Measurements from ENCODE around the gene SRP9. TPM values are rescaled to one million over a fixed set of nuclear protein-coding genes. Genes with fewer than 3 reads are reported as not detected.

The SRP9 gene
- total RNA-seq, 4 donors from 2014 or later = 139 to 234 (median 156) TPM

DNA sequence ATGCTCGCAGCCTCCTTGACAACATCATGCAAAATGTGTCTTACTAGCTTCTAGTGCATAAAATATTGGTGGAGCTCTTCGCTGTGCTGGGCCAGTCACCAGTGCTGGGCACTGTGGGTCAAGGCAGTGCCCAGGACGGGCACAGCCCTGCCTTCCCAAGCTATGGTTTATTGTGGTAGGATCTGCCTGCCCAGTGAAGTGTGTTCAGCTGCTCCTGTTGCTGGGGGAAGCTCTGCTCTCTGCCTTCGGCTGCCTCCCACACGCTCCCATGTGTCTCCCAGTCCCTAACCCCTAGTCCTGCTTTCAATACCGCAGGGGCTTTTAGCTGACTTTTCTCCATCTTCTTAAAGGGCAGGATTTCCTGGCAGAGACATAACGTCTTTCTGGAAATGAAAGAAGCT, 48.0 kb downstream of the SRP9 start:
- TF ChIP-seq CTCF (IDR thresholded peaks at IDR 0.05; ENCODE audit: low read depth) = no peak

- no peak for TF ChIP-seq CTCF (IDR thresholded peaks at IDR 0.05; ENCODE audit: low read depth)
Measured at GRCh38 chr1:225827076-225827475, 49.5 kb downstream of the SRP9 start.

DNA sequence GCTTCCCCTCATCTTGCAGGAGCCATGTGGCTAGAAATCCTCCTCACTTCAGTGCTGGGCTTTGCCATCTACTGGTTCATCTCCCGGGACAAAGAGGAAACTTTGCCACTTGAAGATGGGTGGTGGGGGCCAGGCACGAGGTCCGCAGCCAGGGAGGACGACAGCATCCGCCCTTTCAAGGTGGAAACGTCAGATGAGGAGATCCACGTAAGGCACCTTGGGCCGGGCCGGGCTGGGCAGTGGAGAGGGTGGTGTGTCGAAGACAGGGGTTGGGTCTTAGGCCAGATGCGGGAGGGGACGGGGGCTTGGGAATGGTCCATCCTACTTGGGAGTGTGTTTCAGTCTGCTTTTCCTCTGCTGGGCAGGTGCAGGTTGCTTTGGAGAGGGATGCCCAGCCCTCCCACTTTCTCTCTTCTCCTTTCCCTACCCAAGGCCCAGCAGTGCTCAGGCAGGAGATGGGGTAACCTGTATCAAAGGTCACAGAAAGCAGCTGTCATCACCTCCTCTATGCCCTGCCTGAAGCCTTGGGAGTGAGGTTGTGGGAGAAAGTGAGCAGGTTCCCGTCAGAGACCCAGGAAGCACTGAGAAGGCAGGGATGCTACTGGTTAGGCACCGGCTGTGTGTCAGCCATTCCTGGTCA, 51.2 kb downstream of the SRP9 start:
- TF ChIP-seq CTCF (IDR thresholded peaks at IDR 0.05; ENCODE audit: low read depth) = no peak

- no peak for TF ChIP-seq CTCF (IDR thresholded peaks at IDR 0.05; ENCODE audit: low read depth)
Measured at GRCh38 chr1:225830841-225831240, 53.2 kb downstream of the SRP9 start.

DNA sequence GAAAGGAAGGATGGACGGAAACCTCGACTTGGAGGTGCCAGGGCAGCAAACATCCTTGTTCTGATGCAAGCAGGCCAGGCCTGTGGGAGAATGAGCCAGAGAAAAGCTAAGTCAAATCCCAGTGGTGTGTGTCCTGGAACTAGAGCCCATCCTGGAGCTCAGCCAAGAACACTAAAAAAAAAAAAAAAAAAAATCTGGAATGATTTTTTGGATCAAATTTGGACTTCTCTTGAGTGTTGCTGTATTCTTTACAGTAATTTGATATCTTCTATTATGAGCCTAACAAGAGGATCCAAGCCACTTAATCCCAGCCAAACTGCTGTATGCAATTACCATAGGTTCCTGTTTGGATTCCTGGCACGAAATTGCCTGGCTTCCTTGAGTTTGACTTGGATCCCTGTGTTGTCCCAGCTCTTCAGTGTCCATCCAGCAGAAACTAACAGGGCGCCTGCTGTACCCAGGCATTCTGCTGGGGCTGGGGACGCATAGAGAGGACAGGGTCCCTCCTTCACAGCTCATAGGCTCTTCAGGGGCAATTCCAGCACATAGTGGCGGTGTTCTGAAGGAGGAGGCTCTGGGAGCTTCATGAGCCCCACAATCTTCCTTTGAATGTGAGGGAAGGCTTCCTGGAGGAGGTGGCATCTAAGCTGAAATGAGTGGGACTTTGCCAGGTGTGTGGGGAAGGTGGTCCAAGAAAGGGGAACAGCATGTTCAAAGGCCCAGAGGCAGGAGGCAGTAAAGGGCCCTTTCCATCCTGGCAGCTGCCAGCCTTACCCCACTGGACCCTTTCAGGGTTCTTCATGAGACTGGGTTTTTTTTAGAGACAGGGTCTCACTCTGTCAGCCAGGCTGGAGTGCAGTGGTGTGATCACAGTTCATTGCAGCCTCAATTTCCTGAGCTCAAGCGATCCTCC, 57.0 kb downstream of the SRP9 start:
- TF ChIP-seq CTCF (IDR thresholded peaks at IDR 0.05; ENCODE audit: low read depth) = no peak

DNA sequence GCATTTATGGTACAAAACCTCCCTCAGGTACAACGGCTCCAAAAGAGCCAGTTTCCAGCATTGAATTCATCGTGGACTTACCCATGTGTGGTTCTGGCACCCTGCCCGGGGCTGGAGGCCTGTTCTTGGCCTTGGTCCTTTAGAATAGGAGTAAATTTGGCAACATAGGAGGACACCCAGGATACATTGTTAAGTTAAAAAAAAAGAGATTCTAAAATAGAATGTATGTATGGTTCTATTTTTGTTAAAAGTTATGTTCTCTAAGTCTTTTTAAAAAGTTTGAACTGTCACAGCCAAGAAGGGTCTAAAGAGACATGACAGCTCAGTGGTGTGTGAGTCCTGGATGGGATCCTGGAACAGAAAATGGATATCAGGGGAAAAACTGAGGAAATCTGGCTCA, 58.2 kb downstream of the SRP9 start:
- no peak for TF ChIP-seq CTCF (IDR thresholded peaks at IDR 0.05; ENCODE audit: low read depth)

GRCh38 chr1:225838793-225839192, 61.2 kb downstream of the SRP9 start:
- TF ChIP-seq CTCF (IDR thresholded peaks at IDR 0.05; ENCODE audit: low read depth) = no peak
